Measurements from ENCODE around the gene CENPP.

GRCh38 chr9:92414566-92414965, 88.8 kb downstream of the CENPP start:
- no peak for TF ChIP-seq CTCF (IDR thresholded peaks at IDR 0.05)
- TF ChIP-seq POLR2A (IDR thresholded peaks at IDR 0.05), result no peak

Data from thyroid gland (tissue), 4 donors.